Measurements from ENCODE around the gene WNK2.

WNK2 gene

GRCh38 chr9:93183663-93184431 lies at the start of gene WNK2:
WNK2 (plus strand) TSS chr9:93184139; CDS start chr9:93184930, 791 bp downstream.
- no peak for DNase-seq (ENCODE audit: low read depth)
- TF ChIP-seq, protein P1, sequence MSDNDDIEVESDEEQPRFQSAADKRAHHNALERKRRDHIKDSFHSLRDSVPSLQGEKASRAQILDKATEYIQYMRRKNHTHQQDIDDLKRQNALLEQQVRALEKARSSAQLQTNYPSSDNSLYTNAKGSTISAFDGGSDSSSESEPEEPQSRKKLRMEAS (IDR thresholded peaks at IDR 0.05; ENCODE audit: low read depth, low read length): no peak
- no peak for TF ChIP-seq POLR2A (IDR thresholded peaks at IDR 0.05; ENCODE audit: extremely low read depth, insufficient read length)
- TF ChIP-seq, protein P2, sequence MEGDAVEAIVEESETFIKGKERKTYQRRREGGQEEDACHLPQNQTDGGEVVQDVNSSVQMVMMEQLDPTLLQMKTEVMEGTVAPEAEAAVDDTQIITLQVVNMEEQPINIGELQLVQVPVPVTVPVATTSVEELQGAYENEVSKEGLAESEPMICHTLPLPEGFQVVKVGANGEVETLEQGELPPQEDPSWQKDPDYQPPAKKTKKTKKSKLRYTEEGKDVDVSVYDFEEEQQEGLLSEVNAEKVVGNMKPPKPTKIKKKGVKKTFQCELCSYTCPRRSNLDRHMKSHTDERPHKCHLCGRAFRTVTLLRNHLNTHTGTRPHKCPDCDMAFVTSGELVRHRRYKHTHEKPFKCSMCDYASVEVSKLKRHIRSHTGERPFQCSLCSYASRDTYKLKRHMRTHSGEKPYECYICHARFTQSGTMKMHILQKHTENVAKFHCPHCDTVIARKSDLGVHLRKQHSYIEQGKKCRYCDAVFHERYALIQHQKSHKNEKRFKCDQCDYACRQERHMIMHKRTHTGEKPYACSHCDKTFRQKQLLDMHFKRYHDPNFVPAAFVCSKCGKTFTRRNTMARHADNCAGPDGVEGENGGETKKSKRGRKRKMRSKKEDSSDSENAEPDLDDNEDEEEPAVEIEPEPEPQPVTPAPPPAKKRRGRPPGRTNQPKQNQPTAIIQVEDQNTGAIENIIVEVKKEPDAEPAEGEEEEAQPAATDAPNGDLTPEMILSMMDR (IDR thresholded peaks at IDR 0.05; ENCODE audit: low read depth, low read length): no peak
- no peak for TF ChIP-seq MYC (IDR thresholded peaks at IDR 0.05; ENCODE audit: low read depth, low read length)
- no peak within 1 kb of the TSS for H3K4me3 ChIP-seq (ENCODE audit: low read depth, low read length)

DNA sequence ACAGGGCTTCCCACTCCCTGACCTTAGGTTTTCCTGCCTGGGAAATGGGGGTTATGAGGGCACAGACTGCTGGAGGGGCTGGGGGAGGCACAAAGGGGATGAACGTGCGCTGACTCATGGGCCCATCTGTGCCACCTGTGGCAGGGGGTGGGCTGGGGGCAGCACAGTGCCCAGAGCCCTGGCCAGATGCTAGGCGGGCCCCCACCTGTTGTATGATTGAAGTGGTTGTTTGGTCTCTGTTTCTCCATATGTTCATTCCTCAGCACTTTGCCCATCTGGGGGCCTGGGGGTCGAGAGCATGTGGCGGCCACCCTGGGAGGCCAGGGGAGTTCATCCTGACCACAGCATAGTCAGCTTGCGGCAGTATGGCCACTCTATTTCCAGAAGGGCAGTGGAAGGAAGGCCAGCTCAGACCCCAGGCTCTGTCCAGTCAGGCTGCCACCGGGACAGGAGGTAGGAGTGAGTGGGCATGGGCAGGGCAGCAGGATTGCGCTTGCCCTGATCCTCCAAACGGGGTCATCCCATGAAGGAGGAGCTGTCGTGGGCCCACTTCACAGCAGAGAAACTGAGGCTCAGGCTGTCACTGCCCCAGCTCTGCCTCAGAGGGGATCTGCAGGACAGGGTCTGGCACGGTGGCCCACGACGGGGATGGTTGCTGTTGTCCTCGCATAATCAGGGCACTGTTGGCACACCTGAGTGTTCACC lies 49.0 kb upstream of the WNK2 start:
- peak overlapping the region; percentile 49 for H3K4me3 ChIP-seq (ENCODE audit: low read depth, low read length)
- DNase-seq (ENCODE audit: low read depth): no peak
- TF ChIP-seq POLR2A (IDR thresholded peaks at IDR 0.05; ENCODE audit: extremely low read depth, insufficient read length): no peak

DNA sequence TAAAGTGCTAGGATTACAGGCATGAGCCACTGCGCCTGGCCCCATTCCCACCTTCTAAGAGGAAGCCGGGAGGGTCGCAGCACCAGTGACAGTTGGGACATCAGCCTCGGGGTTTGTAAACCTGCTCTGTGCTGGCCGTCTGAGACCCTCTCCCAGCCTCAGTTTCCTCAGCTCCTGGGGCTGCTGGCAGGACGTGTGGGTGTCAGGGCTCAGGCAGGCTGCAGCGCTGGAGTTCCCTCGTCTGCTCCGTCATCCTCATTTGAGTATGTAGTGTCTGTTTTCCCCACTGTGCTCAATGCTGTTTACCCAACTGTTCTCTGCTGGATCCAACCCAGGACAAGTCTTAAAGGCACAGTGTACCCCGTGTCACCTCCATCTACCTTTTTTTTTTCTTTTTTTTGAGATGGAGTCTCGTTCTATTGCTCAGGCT lies 47.9 kb upstream of the WNK2 start:
- TF ChIP-seq MYC (IDR thresholded peaks at IDR 0.05; ENCODE audit: low read depth, low read length): no peak
- no peak overlapping the region for H3K4me3 ChIP-seq (ENCODE audit: low read depth, low read length)
- no peak for DNase-seq (ENCODE audit: low read depth)

DNA sequence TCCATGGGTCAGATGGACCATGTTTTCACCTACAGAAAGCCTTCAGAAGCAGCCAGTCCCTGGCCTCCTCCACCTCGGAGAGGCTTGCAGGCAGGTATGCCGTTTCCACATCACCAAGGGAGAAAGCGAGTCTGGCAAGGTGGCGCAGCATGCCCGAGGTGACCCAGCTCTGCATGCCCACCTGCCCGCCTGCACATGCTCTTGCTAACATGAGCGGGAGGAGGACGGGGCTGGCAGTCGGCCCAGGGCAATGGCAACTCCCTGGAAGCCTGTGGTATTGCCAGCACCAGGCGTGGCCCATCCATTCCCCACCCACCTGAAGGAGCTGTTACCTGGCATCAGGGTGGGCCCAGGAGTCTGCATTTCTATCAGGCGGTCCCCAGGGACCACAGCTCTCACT lies 46.6 kb upstream of the WNK2 start:
- no peak overlapping the region for H3K4me3 ChIP-seq (ENCODE audit: low read depth, low read length)
- TF ChIP-seq POLR2A (IDR thresholded peaks at IDR 0.05; ENCODE audit: extremely low read depth, insufficient read length) (no peak), MYC (IDR thresholded peaks at IDR 0.05; ENCODE audit: low read depth, low read length) (no peak)
- TF ChIP-seq, protein P2 (IDR thresholded peaks at IDR 0.05; ENCODE audit: low read depth, low read length): no peak
- TF ChIP-seq, protein P1 (IDR thresholded peaks at IDR 0.05; ENCODE audit: low read depth, low read length): no peak
- no peak for DNase-seq (ENCODE audit: low read depth)

DNA sequence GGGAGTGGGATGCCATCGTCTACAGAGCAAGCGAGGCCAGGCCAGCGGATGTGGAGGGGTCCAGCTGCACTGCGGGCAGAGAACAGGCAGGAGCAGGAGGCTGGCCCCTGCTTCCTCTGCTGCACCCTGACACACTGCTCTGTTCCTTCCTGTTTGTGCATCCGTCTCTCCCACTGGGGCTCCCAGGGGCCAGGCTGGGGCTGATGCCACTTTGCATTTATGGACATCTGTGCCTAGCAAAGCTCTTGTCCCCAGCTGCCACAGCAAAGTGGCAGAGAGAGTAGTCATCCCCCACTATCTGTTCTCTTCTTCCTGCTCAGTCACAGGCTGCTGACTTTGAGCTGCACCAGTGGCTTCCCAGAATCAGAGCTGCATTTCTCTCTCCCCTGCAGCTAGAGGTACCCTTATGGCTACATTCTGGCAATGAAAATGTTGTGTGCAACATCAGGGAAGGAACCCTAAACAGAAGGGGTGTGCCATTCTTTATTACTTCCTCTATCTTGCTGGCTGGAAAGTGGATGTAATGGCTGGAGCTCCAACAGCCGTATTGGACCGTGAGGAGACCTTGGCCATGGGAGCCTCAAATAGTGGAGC lies 45.7 kb upstream of the WNK2 start:
- H3K4me3 ChIP-seq (ENCODE audit: low read depth, low read length): no peak overlapping the region
- no peak for TF ChIP-seq POLR2A (IDR thresholded peaks at IDR 0.05; ENCODE audit: extremely low read depth, insufficient read length)
- DNase-seq (ENCODE audit: low read depth): no peak

- TF ChIP-seq MYC (IDR thresholded peaks at IDR 0.05; ENCODE audit: low read depth, low read length): no peak
- no peak for TF ChIP-seq POLR2A (IDR thresholded peaks at IDR 0.05; ENCODE audit: extremely low read depth, insufficient read length)
- TF ChIP-seq, protein P2 (IDR thresholded peaks at IDR 0.05; ENCODE audit: low read depth, low read length): no peak
- TF ChIP-seq, protein P1 (IDR thresholded peaks at IDR 0.05; ENCODE audit: low read depth, low read length): no peak
- no peak overlapping the region for H3K4me3 ChIP-seq (ENCODE audit: low read depth, low read length)
- no peak for DNase-seq (ENCODE audit: low read depth)
These were observed 44.4 kb upstream of the WNK2 start for GRCh38 chr9:93139365-93140182.
